Measurements from ENCODE around the gene RAI1.

RAI1 gene

DNA sequence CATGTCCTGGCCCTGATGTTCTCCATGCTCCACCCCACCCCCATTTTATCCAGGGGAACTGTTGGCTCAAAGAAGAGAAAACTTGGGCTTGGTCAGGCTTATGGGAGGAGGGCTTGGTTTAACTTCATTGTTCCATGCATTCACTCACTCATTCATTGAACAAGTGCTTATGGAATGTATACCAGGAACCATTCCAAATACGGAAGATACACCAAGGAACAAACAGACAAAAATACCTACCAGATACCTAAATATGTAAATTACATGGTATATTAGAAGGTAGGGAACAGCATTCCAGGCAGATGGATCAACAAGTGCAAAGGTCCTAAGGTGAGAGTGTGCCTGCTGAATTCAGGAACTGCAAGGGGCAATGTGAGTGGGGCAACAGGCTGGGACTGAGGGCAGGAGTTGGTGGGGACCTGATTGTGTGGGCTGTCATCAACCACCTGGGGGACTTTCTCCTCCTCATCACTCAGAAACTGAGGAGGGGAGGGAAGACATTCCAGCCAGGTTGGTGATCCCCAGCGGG lies 39.9 kb downstream of the RAI1 start:
- DNase-seq, result no peak

DNA sequence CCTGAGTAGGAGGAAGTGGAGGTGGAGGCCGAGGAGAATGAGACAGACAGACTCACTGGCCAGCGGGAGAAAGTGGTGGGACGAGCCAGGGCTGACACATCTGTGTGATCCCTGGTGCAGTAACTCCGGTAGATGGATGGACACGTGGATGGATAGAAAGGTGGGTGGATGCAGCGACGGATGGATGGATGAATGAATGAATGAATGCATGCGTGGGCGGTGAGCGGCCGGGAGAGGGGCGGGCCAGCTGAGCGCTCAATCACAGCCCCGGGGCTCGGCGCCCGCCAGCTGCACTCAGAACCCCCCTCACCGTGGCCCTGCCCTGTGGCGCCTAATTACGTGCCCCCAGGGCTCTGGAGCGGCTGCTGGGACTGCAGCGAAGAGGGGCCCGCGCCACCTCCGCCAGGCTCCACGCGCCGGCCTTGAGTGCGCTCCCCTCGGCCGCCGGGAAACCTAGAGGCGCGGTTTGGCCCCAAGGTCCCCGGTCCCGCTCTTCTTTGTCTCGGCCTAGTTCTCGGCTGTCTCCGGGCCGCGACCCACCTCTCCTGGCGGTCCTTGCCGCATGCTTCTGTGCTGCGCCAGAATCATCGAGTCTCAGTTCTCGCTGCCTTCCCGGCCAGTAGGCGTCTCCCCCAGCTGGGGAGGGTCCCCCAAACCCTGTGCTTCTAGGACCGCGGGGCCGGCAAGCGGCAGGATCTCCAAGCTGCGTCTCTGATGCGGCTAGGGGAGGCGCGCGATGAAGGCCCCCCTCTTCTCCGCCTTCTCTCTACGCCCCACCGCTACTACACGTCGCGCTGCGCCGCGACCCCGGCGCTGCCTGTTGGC lies 41.0 kb downstream of the RAI1 start:
- no peak for DNase-seq

DNA sequence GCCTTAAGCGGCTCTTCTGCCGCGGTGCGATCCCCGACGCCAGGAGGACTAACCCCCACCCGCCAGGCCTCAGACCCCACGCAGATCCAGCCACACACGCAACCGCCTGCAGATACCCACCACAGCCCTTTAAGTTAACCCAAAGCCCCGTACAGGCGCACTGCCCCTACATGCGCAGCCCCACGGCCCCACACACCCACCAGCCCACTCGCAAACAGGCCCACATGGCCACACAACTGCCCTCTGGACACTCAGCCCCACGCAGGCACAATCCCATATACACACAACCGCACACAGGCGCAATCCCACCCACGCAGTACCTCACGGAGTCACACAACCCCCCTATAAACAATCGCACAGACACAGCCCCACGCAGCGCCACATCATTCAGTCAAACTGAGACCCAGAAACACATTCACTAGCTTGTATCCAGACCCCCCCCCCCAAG lies 41.7 kb downstream of the RAI1 start:
- no peak for DNase-seq

DNA sequence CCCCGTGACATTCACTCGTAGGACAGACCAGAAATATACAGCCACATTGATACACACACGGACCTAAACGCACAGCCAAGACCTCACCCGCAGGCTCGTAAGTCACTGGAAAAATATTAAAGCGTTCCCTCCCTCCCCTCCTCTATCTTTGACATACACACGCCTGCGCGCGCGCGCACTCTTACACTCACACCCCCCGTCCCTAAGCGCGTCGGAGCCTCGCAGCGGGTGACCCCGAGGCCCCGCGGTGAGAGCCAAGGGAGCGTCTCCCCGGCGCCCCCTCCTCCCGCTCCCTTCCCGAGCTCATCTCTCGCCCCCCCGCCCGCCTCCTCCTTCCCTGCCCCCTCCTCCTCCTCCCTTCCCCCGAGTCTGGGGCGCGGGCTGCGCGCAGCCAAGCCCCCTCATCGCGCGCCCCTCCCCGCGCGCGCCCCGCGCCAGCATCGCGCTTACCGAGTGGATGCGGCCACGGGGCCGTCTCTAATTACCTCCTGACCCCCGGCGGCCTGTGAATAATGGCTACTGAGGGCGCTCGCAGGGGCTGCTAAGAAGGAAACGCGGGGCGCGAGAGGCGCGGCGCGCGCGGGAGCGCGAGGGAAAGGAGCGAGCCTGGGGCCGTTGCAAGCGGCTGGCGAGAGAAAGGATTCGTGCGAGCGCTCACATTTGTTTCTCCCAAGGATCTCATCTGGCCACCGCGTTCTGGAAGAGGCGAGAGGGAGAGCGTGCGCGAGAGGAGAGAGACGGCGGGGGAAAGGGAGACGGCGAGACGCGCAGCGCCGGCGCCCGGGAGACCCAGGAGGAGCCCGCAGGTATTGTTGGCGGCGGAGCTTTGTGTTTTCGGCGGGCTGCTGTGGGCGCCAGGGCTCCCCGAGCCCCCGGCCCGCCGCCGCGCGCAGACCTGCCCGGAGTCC lies 42.4 kb downstream of the RAI1 start:
- DNase-seq, result no peak

DNA sequence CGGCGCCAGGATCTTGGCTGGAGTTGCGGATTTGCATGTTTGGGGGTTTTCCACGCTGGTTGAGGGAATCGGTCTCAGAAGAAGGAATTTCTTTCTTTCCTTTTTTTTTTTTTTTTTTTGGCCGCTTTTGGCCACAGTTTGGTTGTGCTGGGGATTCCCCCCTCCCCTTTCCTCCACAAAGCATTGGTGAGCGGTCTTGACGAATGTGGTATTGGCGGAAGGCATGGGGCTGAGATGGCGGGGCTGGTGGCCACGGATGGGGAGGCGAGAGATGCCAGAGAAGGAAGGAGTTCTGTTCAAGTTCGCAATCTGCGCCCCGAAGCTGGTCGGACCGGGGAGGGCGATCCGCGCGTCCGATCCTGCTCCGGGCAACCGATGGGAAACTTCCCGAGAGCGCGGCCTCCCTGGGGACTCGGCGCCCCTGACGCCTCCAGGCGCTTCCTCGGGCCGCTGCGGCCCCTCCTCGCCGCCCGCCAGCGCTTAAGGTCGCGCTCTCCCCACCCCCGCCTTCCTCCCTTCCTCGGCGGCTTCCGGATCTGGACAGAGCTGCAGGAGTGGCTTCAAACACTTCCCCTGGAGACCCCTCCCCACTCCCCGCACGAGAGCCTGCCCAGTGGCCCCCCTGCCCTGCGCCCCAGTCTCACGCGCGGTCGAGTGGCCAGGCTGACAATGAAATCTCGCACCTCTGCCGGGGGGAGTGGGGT lies 43.2 kb downstream of the RAI1 start:
- no peak for DNase-seq

DNA sequence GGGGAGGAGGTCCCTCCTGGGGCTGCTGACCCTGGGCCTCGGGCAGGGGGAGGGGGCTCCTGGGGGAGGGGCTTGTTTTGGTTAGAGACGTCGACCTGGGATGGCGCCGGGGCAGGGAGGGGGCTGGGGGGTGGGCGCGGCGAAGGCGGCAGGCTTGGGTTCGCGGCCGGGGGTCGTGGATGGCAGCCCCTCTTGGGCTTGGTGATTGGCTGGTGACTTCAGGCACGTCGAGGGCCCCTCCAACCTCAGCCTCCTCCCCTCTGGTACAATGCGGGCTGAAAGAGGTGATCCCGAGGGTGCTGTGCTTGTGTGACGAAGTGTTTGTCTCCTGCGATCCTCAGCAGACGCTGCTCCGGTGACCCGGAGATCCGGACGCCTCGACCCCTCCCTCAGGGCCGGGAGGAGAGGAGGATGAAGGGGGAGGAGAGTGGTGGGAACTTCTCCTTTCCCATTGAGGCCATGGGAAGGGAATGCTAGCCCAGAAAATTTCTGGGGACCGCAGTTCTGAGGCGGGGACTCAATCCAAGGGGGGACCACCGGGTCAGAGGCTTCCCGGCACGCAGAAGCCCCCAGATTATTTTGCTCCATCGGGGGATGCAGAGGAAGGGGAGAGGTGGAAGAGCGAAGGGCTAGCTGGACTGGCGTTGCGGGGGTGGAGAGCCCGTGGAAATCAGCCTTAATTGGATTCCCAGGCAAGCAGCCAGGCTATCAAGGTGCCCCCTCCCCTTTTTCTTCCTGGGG lies 43.9 kb downstream of the RAI1 start:
- no peak for DNase-seq

DNA sequence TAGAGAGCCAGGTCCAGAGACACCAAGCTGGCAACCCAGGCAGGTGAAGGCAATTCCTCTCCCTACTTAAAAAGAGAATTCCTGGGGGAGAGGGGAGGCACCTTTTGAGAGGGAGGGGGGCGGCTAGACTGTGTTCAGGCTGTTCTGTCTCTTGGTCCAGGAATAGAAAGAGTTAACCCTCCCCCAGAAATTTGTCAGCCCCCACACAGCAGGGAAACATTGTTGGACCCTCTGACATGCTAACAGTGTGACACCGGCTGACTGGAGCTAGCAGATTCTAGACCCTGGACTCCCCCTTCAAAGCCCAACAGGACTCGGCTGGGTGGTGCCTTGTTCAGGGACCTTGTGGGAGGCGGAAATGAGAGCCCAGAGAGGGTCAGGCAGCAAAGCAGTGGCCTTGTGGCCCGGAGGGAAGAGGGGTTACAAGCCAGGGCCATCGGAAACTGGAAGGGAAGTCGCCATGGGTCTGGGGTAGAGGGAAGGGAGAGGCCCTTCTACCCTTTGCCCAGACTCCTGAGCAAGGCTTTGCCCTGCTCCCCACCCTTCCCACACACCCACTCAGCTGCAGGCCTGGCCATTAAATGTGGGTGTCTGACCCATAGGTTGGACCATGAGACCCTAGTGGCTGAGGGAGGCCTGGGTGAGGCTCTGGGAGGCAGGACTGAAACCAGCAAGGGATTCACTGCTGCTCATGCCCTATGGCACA lies 44.6 kb downstream of the RAI1 start:
- no peak for DNase-seq

DNA sequence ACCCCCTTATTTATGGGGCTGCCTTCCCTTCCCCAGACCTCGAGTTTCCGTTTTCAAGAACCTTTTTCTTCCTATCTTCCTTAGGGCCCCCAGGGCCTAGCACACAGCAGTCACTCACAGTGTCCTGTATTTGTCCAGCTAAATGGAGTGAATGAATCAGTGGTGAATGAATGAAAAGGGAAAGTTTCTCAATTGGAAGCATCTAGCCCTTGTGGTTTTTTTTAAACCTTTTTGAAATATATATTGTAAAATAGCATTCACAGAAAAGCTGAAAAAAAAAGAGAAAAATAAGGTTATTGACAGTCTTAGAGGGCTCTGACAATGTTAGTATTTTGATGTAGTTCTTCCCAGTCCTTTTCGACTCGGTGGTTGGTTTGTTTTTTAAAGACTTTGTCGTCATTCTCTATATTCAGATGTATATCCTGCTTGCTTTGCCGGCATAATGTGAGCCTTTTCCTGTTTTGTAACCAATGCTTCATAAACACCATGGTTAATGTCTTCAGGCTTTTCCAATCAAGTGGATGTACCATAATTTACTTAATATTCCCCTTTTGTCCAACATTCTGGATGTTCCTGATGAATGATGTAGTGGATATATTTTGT lies 45.3 kb downstream of the RAI1 start:
- DNase-seq, result no peak

DNA sequence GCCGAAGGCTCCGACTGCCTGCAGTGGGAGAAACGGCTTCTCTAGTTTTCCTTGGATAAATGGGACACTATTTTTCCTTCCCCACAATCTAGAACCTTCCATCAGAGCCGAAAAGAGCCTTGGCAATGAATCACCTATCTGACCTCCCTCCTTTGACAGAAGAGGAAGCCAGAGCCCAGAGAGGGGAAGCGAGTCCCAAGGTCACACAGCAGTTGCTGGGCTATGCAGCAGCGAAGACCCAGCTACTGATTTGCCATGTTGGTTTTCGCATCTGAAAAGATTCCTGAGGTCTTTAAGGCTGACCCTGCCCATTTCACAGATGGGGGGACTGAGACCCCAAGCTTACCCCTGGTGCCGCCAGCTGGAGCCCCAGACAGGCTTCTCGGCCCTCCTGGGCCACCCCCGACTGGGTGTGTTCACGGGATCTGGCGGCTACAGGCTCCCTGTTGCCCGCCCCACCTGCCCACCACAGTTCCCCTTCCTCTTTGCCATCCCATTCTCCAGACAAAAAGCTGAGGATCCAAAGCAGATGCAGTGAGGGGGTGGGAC lies 45.9 kb downstream of the RAI1 start:
- DNase-seq, result no peak

DNA sequence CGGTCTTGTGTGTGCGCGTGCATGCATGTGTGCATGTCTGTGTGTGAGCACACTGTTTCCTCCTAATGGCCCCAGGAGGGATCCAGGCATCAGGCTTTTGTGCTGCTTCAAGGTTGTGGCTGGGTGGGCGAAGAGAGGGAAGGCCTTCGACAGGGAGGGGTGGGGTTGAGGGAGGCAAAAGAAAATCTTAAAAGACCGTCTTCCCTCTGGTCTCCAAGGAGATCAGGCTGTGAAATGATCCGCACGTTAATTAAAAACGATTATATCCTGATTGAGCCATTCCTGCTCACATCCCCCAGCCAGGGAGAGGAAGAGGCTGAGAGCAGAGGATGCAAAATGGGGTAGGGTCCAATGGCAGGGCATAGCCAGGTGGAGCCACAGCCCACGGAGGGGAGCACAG lies 46.9 kb downstream of the RAI1 start:
- no peak for DNase-seq

DNA sequence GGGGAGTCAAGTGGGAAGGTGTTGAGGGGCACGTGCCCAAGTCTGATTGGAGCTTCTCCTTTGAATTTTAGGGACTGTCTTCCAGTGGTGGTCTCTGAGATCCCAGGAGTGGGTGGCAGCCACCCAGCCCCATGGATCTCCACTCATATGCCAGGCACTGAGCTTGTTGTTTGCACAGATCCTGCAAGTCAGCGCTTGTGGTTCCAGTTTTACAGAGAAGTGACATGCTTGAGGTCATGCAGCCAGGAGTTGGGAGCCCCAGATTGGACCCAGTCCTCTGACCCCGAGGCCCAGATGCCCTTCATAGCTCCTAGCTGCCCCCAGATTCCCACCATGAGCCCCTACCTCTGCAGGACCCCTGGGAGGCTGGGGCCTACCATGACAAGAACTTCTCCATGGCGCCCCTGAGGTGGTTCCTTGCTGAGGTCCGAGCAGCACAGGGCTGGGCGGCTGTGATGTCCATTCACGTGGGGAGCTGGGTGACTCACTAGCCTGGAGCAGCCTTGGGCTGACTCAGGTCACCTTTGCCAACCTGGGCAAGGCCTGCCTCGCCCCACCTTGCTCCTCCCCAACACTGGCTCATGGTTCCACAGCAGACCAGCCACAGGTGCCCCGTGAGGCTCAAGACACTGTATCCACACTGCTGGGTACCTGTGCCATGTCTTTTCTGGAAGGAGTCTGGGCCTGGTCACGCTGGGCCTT lies 47.4 kb downstream of the RAI1 start:
- DNase-seq, result no peak

DNA sequence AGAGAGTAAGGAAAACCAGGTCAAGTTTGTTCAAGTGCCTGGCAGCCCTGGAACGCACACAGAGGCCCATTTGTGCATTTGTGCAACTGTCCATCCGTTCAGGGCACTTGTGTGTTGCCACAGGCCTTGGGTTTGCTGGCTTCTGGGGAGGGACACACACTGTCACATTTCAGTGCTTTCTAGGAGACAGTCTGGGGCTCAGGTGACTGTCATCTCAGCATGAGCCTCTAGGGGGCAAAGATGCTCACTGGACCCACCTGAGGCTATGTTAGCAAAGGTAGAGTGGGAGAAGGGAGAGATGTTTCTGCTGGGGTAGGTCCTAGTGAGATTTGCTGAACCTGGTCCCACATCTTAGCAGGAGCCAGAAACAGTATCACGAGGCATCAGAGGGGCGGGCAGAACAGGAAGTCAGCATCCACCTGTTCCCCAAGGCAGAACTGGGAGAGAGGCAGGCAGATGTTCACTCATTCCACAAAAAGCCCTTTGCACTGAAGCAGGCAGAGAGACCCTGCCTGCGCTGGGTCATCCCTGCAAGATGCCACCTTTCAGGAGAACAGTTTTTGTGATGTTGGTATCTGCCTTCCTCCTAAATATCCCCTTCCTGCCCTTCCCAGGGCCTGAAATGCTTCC lies 48.5 kb downstream of the RAI1 start:
- DNase-seq, result peak; percentile 52

DNA sequence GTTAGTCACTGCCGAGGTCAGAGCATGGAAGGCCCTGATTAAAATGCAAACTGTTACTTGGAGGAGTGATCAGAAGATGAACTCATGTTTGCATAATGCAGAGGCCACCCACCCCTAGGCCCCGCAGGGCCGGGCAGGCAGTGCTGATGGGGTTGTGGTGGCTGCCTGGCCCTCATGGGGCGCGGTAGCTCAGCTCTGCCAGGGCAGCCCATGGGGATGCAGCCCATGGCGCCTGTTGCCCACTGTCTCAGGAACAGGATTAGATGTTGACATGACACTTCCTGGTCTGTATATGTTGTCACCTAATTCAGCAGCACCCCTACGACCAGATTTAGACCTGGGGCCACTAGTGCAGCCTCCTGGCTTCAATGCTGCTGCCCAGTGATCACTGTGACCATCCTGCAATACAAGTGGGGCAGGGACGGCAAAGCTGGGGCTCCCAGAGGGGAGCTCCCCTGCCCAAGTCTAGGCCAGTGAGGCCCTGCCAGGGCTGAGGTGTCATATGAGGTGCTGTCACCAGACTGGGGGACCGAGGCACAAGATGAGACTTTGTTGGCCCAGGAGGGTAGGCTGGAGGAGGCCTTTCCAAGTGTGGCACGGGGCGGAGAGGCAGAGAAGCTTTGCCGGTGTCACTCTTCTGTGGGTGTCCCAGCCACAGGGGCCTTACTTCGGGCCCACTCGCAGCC lies 49.1 kb downstream of the RAI1 start:
- no peak for DNase-seq

DNA sequence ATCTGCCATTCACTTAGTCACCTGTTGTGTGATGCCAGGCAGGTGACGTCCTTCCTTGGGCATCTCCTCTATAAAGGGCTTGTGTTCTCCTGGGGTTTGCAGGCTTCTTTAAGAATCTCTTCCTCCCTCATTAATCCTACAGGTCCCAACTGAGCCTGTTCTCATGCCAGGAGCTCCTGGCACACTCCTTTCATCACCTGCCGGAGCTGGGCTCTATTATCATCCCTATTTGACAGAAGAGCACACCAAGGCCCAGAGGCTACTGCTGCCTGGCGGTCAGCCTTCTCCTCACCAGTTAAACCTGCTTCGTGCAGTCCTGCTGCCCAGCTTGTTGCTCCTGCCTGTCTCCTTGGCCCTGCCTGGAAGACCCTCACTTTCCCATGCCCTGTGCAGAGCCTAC lies 51.2 kb downstream of the RAI1 start:
- DNase-seq, result no peak

DNA sequence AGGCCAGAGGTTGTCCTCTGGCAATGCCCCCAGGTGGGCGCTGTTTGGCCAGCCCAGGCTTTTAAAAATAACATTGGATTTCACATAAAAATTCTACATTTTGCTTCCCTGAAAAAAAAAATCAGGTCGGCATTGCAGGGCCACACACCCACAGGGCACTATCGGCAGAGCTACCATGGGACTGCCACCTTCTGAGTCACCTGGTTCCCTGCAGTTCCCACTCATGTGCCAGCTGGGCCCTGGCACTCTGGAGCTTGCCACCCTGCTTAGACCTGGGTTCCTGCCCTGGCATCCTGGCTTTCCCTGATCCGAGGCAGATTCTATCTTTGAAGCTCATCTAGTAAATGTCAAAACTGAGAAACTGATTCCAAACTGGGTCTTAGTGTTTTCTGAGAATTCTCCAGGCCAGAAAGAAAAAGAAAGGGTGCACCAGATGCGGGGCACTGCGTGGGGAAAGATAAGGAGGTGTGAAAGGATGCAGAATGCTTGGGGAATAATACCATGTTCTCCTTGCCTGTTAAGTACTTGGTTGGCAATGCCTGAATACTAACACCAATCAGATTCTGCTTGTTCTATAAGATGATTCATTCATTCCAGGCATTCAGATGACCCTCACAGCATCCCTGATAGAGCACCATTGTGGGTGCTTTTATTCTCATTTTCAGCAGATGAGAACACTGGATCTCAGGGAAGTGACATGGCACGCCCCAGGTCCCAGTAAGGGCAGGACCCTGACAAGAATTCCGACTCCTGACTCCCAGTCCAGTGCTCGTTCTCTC lies 51.8 kb downstream of the RAI1 start:
- DNase-seq, result no peak

DNA sequence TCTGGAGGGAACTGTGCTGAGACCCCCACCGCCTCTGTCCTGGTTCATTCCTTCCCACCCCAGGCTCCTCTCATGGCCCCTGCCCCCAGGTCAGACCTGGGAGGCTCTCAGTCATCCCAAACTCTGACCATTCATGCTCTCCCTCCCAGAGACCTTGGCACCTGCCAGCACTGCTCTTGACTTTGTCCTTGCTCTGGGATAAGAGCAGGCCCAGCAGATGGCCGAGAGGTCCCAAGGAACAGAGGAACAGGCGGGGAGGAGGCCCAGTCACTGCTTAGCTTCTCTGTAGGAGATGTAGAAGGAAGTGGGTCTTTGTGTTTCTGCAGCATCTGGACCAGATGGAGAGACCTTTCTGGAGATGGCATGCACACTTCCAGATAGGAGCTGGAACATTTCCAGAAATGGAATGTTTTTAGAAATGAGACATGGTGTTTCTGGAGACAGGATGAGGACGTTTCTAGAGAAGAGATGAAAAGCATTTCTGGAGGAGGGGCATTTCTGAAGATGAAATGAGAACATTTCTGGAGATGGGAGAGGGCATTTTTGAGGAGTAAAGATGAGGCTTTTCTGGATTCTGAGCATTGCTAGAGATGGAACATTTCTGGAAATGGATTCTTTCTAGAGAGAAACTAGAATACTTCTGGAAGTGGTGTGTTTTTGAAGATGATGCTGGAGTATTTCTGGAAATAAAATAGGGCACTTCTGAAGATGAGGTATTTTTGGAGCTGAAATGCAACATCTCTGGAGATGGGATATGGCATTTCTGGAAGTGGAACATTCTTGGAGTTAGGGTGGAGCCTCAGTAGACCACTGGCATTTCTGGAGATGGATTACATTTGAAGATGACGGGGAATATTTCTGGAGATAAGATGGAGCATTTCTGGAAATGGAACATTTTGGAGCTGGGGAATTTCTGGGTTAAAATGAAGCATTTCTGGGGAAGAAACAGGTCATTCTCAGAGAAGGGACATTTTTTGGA lies 55.2 kb downstream of the RAI1 start:
- DNase-seq, result no peak
